ENCODE data around the gene WRNIP1. TPM values are rescaled to one million over a fixed set of nuclear protein-coding genes. Genes with fewer than 3 reads are reported as not detected.

WRNIP1 gene
- total and polyA plus RNA-seq, 11 donors: 32.1 to 64.1 (median 34.7) TPM

DNA sequence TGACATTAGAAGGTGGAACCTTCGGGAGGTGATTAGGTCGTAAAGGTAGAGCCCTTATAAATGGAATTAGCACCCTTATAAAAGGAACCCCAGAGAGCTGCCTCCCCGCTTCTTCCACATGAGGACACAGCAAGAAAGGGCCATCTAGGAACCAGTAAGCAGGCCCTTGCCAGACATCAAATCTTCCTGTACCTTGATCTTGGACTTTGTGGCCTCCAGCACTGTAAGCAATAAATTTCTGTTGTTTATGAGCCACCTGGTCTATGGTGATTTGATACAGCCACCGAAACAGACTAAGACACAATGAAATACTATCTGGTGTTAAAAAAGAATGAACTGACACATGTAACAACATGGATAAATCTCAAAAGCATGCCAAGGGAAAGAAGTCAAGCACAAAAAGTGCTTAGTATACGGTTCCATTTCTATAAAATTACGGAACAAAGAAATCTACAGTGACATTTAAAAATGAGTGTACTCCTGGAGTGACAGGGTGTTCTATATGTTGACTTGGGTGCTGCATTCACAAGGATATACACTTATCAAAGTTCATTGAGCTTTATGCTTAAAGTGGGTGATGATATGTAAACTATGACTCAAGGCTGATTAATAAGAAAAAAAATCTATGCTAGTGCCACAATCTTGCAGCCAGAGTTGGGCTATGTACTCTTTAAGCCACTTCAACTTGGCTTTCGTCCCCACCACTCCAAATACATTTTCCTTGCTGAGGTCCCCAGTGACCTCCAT, 58.1 kb downstream of the WRNIP1 start:
- Histone ChIP-seq H3K27me3 (no peaks in the 10 kb centered on the region), H3K9me3 (no peaks in the 10 kb centered on the region), H3K4me1 (peaks cover 3 to 30% (median 20%) of the 10 kb centered on the region in 12 donors), H3K27ac (no peak overlapping the region), H3K36me3 (no peaks in the 10 kb centered on the region), H3K4me3 (no peak overlapping the region)
- WGBS, 4 donors: 94 to 96% (median 94%) methylated on average over 7 of the region's 7 CpGs
- intact Hi-C loops (cut with DNase I): no loop called here
- TF ChIP-seq CTCF (IDR thresholded peaks at IDR 0.05) (no peak), POLR2A (IDR thresholded peaks at IDR 0.05) (no peak)
- DNase-seq: no peak
- no peak for ATAC-seq

DNA sequence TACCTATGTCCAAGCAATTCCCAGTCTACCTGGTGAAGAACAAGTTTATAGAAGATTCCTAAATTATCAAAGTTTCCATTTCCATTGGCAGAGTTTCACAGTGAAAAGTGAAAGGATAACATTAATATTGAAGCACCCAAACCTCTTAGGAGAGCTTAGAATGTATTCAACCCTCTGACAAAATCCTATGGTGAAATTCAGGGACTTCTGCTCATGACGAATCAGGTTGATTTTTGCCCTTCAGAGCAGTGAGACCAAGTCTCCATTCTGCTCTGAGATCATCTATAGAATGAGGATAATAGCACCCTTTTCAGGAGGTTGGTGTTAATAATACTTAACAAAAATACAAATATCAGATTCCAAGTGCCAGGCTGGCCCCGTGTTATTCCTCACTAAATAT, 60.9 kb downstream of the WRNIP1 start:
- WGBS, 4 donors: 88 to 92% (median 91%) methylated on average over 2 of the region's 2 CpGs
- intact Hi-C loops (cut with DNase I): no loop called here
- TF ChIP-seq POLR2A (IDR thresholded peaks at IDR 0.05) (no peak), CTCF (IDR thresholded peaks at IDR 0.05) (no peak)
- no peaks in the 10 kb centered on the region for H3K9me3 ChIP-seq
- H3K27ac ChIP-seq: no peak overlapping the region
- no peak overlapping the region for H3K4me3 ChIP-seq
- DNase-seq (no peak), ATAC-seq (no peak)
- no peaks in the 10 kb centered on the region for H3K27me3 ChIP-seq
- H3K36me3 ChIP-seq: peaks cover 0 to 5% (median 0%) of the 10 kb centered on the region in 9 donors
- peaks cover 0 to 8% (median 0%) of the 10 kb centered on the region in 12 donors for H3K4me1 ChIP-seq

DNA sequence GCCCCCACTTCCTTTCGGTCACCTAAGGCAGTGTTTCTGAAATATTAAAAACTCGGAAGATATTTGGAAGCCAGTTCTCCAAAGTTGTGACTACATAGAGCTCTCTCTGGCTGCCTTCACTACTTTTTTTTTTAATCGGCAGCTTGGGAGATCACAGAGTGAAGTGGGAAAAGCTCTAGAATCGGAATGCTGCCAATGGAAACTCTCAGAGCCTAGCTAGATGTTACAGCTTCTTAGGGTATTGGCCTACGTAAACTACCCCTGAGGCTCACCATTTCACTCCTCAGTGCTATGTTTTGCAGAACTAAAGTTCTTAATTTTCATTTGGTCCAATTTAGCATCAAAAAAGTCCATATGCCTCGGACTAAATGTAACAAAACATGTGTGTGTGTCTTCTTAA, 61.9 kb downstream of the WRNIP1 start:
- DNase-seq: no peak
- TF ChIP-seq CTCF (IDR thresholded peaks at IDR 0.05) (no peak), POLR2A (IDR thresholded peaks at IDR 0.05) (no peak)

GRCh38 chr6:2828629-2829028, 63.4 kb downstream of the WRNIP1 start:
- no peak for ATAC-seq
- intact Hi-C loops (cut with DNase I): no loop called here
- 80 to 95% (median 93%) methylated on average over 4 of the region's 4 CpGs for WGBS, 4 donors

More for the DNA sequence above, 61.9 kb downstream of the WRNIP1 start:
- H3K4me3 ChIP-seq: no peak overlapping the region
- H3K27ac ChIP-seq: no peak overlapping the region
- peak in 3 of 4 donors; percentile 48 to 73 (median 50) for ATAC-seq
- intact Hi-C loops (cut with DNase I): no loop called here
- H3K4me1 ChIP-seq: peaks cover 0 to 8% (median 0%) of the 10 kb centered on the region in 12 donors
- H3K27me3 ChIP-seq: no peaks in the 10 kb centered on the region
- H3K9me3 ChIP-seq: no peaks in the 10 kb centered on the region
- H3K36me3 ChIP-seq: peaks cover 0 to 15% (median 0%) of the 10 kb centered on the region in 9 donors
- 64 to 78% (median 69%) methylated on average over 6 of the region's 6 CpGs for WGBS, 4 donors

More at GRCh38 chr6:2828629-2829028, 63.4 kb downstream of the WRNIP1 start:
- H3K36me3 ChIP-seq: peaks cover 0 to 30% (median 7%) of the 10 kb centered on the region in 9 donors
- H3K4me1 ChIP-seq: peaks cover 0 to 8% (median 0%) of the 10 kb centered on the region in 12 donors
- no peak overlapping the region for H3K4me3 ChIP-seq
- no peaks in the 10 kb centered on the region for H3K27me3 ChIP-seq
- no peak overlapping the region for H3K27ac ChIP-seq
- DNase-seq: no peak
- no peaks in the 10 kb centered on the region for H3K9me3 ChIP-seq
- TF ChIP-seq POLR2A (IDR thresholded peaks at IDR 0.05) (no peak), CTCF (IDR thresholded peaks at IDR 0.05) (no peak)
